GM18507 (cell line): ENCODE results near the gene NACA2.
"Not testable (repeated sequence)": the region's sequence is repeated elsewhere in the genome, so short reads cannot be mapped to it uniquely, and the experiment has no call there.

Experiments
- DNase-seq: peaks from one replicate; pipeline ENCODE4 v3.0.0; 2011; ENCODE audit warnings: low read depth; ENCODE audit not compliant: insufficient read length; ENCODE audit errors: extremely low spot score
- FAIRE-seq: peaks from 2 replicates; lab custom pipeline; 2011; peaks lifted over from hg19 to GRCh38; lab: Jason Lieb, UNC

Gene NACA2

DNA sequence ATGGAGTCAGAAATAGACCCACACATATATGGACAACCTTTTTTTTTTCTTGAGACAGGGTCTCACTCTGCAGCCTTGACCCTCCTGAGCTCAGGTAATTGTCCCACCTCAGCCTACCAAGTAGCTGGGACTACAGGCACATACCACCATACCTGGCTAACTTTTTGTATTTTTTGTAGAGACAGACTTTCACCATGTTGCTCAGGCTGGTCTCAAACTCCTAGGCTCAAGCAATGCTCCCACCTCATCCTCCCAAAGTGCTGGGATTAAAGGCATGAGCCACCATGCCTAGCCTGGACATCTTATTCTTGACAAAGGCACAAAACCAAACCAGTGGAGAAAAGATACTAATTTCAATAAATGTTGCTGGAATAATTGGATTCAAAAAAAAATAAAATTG, 14.7 kb upstream of the NACA2 start:
- FAIRE-seq (no peak), DNase-seq (no peak)

DNA sequence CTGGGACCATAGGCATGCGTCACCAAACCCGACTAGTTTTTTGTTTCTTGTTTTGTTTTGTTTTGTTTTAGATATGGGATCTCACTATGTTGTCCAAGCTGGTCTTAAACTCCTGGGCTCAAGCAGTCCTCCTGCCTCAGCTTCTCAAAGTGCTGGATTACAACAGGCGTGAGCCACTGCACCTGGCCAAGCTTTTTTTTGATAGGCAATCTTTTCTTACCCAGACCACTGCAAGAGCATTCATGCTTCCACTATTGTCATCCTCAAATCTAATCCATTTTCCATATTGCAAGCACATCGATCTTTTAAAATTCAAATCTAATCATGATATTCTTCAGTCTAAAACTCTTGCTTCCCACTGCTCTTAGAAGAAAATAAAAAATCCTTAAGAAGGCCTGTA, 10.3 kb upstream of the NACA2 start:
- no peak for FAIRE-seq
- DNase-seq, result no peak

DNA sequence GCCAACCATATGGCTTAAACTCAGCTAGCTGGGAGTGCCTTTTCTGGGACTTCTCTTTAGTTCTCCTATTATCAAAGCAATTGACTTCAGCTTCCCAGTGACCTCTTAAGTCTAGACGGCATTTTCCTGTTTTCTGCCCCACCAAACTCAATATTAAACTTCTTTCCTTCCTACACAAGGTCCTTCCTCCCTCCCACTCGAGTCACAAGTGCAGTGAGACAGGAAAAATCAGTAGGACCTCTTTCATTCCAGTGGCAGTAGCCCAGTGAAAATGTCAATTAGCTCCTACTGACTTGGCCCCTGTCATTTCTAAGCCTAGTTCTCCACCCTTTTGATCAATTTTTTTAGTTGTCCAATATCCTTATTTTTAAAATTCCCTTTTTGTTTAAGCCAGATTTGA, 9.6 kb upstream of the NACA2 start:
- FAIRE-seq, result no peak
- DNase-seq, result no peak

DNA sequence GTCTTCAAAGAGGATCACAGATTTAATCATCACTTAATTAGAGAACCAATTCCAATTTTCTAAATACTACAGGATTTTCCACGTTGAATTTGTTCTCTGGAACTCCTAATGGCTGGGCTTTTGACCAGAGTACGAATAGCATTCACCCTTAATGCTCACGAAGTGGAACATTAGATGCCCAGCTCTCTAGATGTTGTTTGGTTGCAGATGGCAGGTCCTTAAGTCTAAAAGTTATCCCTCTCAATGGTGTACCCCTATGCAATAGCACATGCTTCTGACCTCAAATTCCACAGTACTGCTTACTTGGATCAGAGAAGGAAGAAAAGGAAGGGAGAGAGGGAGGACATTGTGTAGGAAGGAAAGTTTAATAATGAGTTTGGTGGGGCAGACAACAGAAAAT, 8.6 kb upstream of the NACA2 start:
- DNase-seq (no peak), FAIRE-seq (no peak)

DNA sequence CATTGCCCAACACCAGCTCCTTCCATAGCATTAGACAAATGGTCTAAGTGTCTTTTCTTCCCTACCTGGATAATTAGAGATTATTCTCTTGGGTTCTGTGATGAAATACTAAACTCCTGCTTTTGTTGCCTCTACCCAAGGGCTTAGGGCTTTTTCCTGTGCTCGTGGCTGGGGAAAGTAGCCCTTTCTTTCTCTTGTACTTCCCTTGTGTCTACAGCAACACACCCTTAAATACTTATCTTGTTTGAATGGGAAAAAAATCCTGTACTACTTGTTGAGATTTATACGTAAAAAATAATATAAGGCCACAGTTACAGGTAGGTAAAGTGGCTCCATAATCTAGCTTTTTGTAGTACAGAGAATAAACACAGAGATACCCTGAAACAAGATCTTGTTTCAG, 7.0 kb upstream of the NACA2 start:
- DNase-seq (no peak), FAIRE-seq (no peak)

DNA sequence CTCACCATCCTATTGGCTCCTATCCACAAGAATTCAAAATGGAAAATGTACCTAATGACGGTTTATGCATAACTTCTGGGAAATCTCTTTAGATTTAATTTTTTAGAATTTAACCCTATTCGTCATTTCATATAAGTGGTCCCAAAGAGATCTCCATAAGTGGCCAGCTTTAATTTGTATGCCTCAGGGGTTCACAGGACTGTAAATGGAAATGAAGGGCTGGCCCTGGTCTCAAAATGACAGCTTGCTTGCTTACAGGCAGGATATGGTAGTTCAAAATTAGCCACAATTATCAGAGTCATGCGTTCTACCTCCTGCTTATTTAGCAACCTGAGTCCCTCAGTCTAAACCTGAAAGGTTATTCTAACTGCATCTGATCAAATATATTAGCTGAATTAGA, 6.6 kb upstream of the NACA2 start:
- FAIRE-seq, result no peak
- no peak for DNase-seq

DNA sequence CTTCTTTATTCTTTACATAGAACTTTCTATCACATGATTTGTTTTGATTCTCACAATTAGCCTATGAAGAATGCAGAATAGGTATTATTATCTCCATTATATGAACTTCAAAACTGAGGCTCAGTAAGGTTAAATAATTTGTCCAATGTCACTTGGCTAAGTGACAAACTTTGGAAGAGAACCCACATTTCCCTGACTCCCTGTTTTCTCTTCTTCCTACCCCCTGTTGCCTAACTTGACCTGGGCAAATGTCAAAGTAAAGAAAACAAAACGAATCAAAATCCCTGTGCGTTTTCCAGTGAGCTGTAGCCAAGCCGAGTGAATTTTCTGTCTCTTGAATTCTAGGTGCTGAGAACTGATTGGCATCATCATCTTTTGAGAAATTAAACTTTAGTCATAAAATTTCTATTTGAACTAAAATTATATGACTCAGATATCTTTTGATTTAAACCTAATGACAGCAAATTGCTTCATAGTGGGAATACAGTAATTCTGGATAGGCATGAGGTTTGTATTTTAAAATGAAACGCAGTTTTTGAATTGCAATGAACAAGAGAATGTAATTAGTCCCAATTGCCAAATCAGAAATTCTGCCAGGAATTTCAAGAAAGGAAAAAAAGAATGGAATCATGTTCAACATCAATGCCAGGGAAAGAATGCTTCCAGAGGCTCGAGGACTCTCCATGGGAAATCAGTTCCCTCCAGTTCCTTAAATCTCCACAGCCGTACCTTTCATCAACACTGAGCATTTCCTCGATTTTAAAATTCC, 4.6 kb upstream of the NACA2 start:
- DNase-seq (no peak), FAIRE-seq (no peak)

DNA sequence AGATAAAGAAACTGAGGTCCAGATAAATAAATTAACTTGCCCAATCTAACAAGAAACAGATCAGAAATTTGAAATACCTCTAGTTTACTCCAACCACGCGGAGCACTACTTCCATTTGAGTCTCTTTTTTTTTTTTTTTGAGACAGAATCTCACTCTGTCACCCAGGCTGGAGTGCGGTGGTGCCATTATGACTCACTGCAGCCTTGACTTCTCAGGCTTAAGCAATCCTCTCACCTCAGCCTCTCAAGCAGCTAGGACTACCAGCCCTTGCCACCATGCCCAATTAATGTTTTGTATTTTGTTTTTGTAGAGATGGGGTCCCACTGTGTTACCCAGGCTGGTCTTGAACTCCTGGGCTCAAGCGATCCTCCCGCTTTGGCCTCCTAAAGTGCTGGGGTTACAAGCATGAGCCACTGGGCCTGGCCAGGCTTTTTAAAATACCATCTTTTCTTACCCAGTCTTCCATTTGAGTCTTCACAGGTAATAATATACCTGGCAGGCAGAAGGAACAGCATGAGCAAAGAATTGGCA, 3.3 kb upstream of the NACA2 start:
- no peak for FAIRE-seq
- no peak for DNase-seq

DNA sequence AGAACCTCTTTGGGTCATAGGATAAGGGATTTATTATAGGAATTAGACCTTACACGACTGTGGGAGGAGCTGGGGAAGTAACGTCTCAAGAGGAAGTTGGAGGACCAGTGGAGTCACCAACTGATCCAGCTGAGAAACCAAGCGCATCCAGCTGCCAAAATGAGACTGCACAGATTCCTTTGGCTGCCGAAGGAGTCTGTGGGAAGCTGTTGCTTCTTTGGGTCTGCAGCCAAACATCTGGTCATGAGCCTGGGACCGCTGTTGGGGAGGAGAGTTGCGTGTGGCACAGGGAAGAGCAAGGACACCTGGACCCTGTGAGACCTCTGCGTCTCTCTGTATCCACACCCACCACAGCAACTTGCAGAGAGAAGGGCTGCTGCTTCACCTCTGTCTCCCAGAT, 2.4 kb upstream of the NACA2 start:
- DNase-seq (no peak), FAIRE-seq (no peak)

DNA sequence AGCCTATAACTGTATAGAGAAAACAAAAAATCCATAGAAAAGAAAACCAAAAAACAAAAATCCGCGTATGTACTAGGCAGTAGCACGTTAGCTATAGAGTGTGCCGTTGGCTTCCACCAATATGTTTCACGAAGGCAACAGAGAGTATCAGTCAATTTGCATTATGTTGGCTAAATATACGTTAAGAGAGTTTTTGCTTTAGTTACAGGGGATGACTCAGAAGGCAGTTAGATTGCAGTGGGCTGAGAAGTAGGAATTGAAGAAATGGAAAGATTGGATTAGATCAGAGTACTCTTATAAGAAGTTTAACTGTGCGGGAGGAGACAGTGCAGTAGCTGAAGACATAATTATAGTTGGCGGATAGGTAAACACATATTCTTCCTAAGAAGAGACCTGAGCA, 911 bp upstream of the NACA2 start:
- no peak for FAIRE-seq

DNA sequence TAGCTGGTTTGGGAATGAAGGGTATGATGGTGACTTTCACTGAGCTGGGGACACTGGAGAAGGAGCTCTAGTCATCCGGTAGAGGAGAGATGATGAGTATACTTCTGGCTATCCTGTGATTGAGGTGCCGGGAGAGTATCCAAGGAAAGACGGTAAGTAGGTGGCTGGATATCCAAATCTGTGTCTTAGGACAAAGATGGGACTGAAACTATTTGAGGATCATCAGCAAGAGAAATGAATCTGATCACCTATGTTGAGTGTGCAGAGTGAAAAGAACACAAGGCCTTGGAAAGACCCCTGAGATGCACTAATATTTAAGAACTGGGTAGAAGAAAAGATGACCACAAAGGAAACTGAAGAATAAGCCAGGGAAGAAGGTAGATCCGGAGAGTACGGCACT, 1.0 kb downstream of the NACA2 start:
- DNase-seq (no peak), FAIRE-seq (no peak)

More for the DNA sequence above, 911 bp upstream of the NACA2 start:
- no peak for DNase-seq

DNA sequence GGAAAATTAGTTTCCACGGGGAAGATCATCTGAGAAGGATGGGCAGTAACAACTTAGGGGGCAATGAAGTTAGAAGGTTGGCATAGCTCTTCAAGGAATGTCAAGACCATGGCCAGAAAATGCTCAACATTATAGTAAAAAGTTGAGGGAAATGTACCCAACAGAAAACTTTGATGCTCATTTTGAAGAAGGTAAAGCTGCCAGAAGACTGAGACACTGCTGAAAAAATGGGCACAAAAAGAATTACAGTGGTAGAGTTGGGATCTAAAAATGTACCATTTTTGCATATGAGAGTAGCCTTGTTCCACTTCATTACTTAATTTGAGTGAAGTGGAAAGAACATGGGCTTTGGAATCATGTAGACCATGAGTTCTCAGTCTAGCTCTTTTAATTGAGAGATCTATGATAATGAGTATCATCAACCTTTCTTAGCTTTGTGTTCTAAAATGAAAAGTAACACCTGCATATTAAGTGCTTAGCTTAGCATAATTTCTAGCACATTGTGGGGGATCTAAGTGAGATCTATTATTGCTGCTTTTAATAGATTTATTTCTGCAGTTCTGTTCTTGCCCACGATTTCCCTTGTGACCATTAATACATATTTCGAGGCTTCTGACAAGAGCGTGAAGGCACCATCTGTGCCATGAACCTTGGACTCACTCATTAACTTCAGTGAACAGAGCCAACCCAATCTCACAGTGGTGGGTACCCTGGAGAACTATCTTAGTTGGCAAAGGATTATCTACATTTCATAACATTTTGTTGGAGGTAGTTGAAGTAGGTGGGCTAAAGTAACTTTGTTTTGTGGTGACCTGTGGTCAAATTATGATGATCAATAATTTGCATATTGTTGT, 3.0 kb downstream of the NACA2 start:
- DNase-seq (no peak), FAIRE-seq (no peak)

DNA sequence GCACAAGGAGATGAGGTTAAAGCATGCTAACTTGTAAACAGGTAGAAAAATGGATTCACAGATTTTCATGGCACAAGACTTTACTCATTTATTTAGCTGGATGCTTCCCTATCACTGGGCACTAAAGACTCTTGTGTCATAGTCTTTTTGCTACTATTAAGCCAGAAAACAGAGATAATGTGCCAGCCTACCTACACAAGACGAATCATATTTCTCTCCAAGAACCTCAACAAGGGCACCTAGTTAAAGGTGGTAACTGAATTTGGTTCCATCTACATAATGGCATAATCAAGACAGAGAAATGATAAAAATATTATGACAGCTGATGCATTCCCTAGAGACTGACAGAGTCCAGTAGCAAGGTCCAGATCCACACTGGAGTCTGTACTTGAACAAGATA, 3.8 kb downstream of the NACA2 start:
- FAIRE-seq (no peak), DNase-seq (no peak)

DNA sequence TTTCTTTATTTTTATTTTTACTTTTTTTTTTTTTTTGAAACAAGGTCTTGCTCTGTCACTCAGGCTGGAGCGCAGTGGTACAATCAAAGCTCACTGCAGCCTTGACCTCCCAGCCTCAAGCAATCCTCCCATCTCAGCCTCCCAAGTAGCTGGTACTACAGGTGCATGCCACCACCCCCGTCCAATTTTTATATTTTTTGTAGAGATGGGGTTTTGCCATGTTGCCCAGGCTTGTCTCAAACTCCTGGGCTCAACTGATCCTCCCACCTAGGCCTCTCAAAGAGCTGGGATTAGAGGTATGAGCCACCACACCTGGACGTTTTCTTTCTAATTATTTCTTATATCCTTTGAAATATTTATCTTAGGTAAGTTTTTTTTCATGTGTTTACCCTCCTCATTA, 4.4 kb downstream of the NACA2 start:
- FAIRE-seq, DNase-seq: not testable (repeated sequence)

DNA sequence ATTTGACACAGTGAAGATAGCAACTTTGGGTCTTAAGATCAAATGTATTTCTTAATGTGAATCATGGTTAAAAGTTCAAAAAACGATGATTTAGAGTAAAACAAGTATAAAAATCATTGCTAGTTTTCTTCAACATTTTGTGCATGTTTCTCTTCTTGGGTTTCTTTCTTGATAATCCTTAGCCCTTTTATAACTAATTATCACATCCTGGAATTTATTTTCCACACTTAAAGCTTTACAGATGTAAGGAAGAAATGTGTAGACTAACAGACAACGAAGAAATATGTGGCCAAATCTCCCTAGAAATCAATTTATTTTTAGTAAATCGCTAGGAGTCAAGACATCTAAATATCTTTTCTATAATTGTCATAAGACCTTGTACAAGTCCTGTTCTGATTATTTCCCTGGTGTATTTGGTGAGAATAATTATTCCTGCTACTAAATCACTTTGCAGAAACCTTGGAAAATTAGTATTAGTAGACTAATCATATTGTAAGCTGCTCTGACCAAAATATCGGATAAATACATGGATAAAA, 4.9 kb downstream of the NACA2 start:
- DNase-seq, result no peak
- no peak for FAIRE-seq

DNA sequence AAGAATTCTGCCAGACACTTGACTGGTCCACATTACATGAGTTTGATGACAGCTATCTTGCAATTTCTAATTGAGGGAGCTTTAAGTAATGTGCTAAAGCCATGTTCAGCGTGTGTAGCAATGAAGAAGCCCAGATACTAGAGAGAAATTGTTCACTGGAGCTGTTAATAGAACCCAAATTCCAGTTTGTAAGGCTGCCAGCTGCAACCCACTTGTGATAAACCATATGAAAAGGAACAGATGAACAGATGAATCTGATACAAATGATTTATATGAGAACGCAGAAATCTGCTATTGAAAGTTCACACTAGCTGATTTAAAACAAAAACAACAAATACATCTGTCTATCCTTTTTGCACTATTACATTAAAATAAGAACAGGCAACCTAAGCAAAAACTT, 6.2 kb downstream of the NACA2 start:
- no peak for FAIRE-seq
- DNase-seq, result no peak

DNA sequence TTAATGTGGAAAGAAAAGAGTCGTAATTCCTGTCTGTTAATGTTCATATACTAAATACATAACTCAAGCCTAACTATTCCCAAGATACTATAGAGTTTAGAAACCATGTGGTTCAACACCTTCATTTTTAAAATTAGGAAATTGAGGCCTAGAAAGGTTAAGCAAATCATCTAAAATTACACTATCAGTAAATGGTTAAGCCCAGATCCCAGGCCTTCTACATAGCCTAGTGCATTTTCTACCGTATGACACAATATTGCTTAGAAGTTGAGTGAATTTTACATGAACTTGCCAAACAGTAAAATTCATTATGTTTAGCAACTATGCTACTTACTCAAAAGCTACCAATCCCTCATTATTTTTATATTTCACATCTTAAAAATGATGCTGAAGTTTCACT, 6.8 kb downstream of the NACA2 start:
- no peak for FAIRE-seq

DNA sequence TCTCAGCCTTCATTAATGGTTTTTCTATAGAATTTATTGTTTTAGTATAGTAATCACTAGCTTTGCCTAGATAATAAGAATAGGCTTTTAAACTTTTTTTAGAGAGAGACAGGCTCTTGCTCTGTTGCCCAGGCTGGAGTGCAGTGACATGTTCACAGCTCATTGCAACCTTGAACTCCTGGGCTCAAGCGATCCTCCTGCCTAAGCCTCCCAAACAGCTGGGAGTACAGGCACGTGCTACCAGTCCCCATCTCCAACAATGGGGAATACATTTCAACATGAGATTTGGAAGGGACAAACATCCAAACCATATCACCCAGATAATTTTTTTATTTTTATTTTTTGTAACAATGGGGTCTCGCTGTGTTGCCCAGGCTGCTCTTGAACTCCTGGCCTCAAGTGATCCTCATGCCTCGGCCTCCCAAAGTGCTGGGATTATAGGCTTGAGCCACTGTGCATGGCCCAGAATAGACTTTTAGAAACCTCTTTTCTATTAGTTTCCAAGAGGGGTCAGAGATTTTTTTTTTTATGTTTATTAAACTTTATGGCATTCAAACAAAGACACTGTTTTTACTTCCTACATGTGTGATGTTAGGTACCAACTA, 7.3 kb downstream of the NACA2 start:
- FAIRE-seq, result no peak
- DNase-seq, result no peak

More for the DNA sequence above, 6.8 kb downstream of the NACA2 start:
- no peak for DNase-seq

DNA sequence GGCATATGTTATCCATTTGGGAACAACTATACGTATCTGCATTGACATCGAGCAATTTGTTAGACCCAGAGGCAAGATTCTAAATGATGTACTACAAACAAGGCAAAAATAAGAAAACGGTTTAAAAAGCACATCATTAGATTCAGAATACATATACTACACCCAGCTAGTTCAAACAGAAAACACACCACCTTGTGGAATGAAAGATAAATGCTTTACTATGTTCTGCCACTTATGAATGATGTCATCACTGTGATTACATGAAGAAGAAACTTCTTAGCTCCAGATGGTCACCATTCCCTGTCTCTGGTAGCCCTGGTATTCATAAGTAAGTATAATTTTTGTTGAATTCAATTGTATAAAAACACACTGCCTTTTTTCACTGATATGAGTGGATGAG, 7.8 kb downstream of the NACA2 start:
- FAIRE-seq, result no peak

DNA sequence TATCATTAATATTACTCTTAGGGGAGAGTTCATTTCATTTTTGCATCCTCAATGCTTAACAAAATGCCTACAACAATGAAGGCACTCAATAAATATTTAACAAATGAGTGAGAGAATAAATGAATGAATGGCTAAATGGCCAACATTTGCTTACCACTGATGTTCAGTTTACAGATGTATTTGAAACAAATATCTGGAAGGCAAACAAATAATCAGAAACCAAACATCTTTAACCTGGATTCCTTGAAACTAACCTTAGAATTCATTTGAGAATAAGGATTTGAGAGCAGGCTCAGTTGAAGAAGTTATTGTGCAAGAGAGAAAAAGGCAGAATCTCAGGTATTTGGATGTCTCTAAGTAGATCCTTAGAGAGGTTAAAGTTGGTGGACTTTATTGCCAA, 8.4 kb downstream of the NACA2 start:
- DNase-seq, result no peak
- FAIRE-seq, result no peak

More for the DNA sequence above, 7.8 kb downstream of the NACA2 start:
- DNase-seq, result peak; percentile 2
